GM12878 (cell line): Measurements from ENCODE around the gene CISD2. TPM values are rescaled to one million over a fixed set of nuclear protein-coding genes. Genes with fewer than 3 reads are reported as not detected.
"Not testable (repeated sequence)": the region's sequence is repeated elsewhere in the genome, so short reads cannot be mapped to it uniquely, and the experiment has no call there.

Experiments used
- ATAC-seq: fragments of 200-7000 bp; cut with Tn5 transposase; 3 replicates; pipeline ENCODE4 v1.9.1; 2020; ENCODE audit warnings: mild to moderate bottlenecking, moderate library complexity
- BruUV-seq: library from RNA; stranded (reverse); fragments of 400-500 nt; replicated peaks from 2 replicates; lab custom pipeline; 2021; lab: Mats Ljungman, UMichigan
- CTCF ChIA-PET: fragments of 300-600 bp; sonication (Branson Sonifier 250); formaldehyde crosslinking; extraction: SDS; loops from one replicate; lab custom pipeline; 2021; ENCODE audit warnings: inconsistent platforms; lab: Yijun Ruan, JAX
- POLR2A ChIA-PET: fragments of 350-600 bp; formaldehyde crosslinking; extraction: SDS; loops from one replicate; lab custom pipeline; 2021; ENCODE audit warnings: inconsistent platforms; lab: Charles Lee
- RAD21 ChIA-PET: fragments of 300-600 bp; sonication (Branson Sonifier 250); formaldehyde crosslinking; loops from one replicate; lab custom pipeline; 2023; ENCODE audit warnings: antibody characterized with exemption; ENCODE audit not compliant: unreplicated experiment; lab: Charles Lee
- SMC1A ChIA-PET: fragments of 300-600 bp; sonication (Branson Sonifier 250); formaldehyde crosslinking; loops from one replicate; lab custom pipeline; 2023; ENCODE audit not compliant: unreplicated experiment, uncharacterized antibody; lab: Charles Lee
- DNase-seq: peaks from one replicate; pipeline ENCODE4 v3.0.0-alpha.2; 2011; ENCODE audit warnings: low read depth, low spot score
- FAIRE-seq: peaks from 3 replicates; lab custom pipeline; 2011; peaks lifted over from hg19 to GRCh38; lab: Jason Lieb, UNC
- H2AFZ ChIP-seq: 2 replicates; pipeline ENCODE4 v1.6.0; 2011; ENCODE audit warnings: low read depth, low read length, control low read depth; ENCODE audit not compliant: control insufficient read depth
- H3K27ac ChIP-seq: 2 replicates; pipeline ENCODE4 v1.5.1; 2011; ENCODE audit warnings: control low read depth; ENCODE audit not compliant: control insufficient read depth, insufficient read depth
- H3K27me3 ChIP-seq, 2 experiments: replicated peaks in 1 of 2; 2 replicates each; pipeline versions ENCODE4 v1.6.0 to v1.6.1; 2011; ENCODE audit warnings: low read length in 1 of 2; ENCODE audit not compliant: control insufficient read depth in 2 of 2, insufficient read depth in 2 of 2
- H3K36me3 ChIP-seq, 2 experiments: 2 replicates each; pipeline ENCODE4 v1.5.1; 2011; ENCODE audit warnings: low read length in 1 of 2; ENCODE audit not compliant: control insufficient read depth in 2 of 2, insufficient read depth in 2 of 2
- H3K4me1 ChIP-seq: 2 replicates; pipeline ENCODE4 v1.6.1; 2011; ENCODE audit warnings: mild to moderate bottlenecking, low read length, moderate library complexity, mixed read lengths; ENCODE audit not compliant: control insufficient read depth, insufficient read depth
- H3K4me2 ChIP-seq: 2 replicates; pipeline ENCODE4 v1.6.0; 2011; ENCODE audit warnings: control low read depth; ENCODE audit not compliant: control insufficient read depth, insufficient read depth
- H3K4me3 ChIP-seq: fragments of 200-600 bp; sonication (generic); 2 replicates; pipeline ENCODE4 v1.5.1; 2016
- H3K79me2 ChIP-seq: 2 replicates; pipeline ENCODE4 v1.6.0; 2011; ENCODE audit warnings: low read length; ENCODE audit not compliant: control insufficient read depth, insufficient read depth
- H3K9ac ChIP-seq: 2 replicates; pipeline ENCODE4 v1.8.0; 2011; ENCODE audit warnings: low read length, control low read depth, mixed read lengths; ENCODE audit not compliant: control insufficient read depth, insufficient read depth
- H3K9me3 ChIP-seq: replicated peaks from 3 replicates; pipeline ENCODE4 v1.5.1; 2011; ENCODE audit warnings: mild to moderate bottlenecking, low read length; ENCODE audit not compliant: control insufficient read depth, insufficient read depth
- H4K20me1 ChIP-seq: 2 replicates; pipeline ENCODE4 v1.6.0; 2011; ENCODE audit not compliant: control insufficient read depth, insufficient read depth
- CBX5 ChIP-seq: sonication (generic); IDR thresholded peaks from 2 replicates; pipeline ENCODE4 v1.6.1; 2016; ENCODE audit warnings: low read depth, moderate library complexity, mild to moderate bottlenecking, inconsistent platforms
- WGBS: methylation state at CpG from one replicate; pipeline ENCODE4 v1.1.6; 2016; ENCODE audit warnings: low lambda C conversion rate; ENCODE audit not compliant: insufficient replicate concordance, insufficient coverage; ENCODE audit errors: missing lambda C conversion rate; 5-methylcytosine and 5-hydroxymethylcytosine counted together
- in situ Hi-C: fragments of 300-500 bp; cut with MboI; formaldehyde crosslinking; loops from 9 replicates; pipeline ENCODE4 v1.14.3; 2018; ENCODE audit warnings: mixed read lengths
- intact Hi-C: fragments of 100-400 bp; cut with micrococcal nuclease; formaldehyde crosslinking; loops from one replicate; pipeline ENCODE4 v1.14.2; 2022; ENCODE audit not compliant: unreplicated experiment
- polyA plus RNA-seq, 11 experiments: library from polyadenylated mRNA; depleted of rRNA in 4 of 11; unstranded in 6 of 11; stranded (reverse) in 5 of 11; fragments of >200 nt; fragmentation: Nextera tagmentation in 4 of 11; fragmentation: Illumina TruSeq in 1 of 11; extraction: Ambion mirVana in 4 of 11; extraction: Trizol in 1 of 11; gene quantifications; 1 replicate in 1 of 11; 2 replicates in 10 of 11; pipeline versions ENCODE4 v1.2.1 to v1.2.3, GENCODE V29; 2011 to 2016; ENCODE audit warnings: inconsistent platforms in 2 of 11, missing spikeins in 2 of 11, low read depth in 1 of 11
- total RNA-seq, 4 experiments: library from RNA; depleted of rRNA in 3 of 4; stranded (reverse); fragments of >200 nt in 3 of 4; fragmentation: Illumina TruSeq in 1 of 4; extraction: Trizol in 1 of 4; gene quantifications; 2 replicates each; pipeline versions ENCODE4 v1.2.1 to v1.2.3, GENCODE V29; 2013 to 2021

The CISD2 gene
- total and polyA plus RNA-seq, 10 of the 15 experiments (the other 5 are each of a cell fraction or from before 2014, with no cell fraction given): 29.5 to 132 (median 38.9) TPM

DNA sequence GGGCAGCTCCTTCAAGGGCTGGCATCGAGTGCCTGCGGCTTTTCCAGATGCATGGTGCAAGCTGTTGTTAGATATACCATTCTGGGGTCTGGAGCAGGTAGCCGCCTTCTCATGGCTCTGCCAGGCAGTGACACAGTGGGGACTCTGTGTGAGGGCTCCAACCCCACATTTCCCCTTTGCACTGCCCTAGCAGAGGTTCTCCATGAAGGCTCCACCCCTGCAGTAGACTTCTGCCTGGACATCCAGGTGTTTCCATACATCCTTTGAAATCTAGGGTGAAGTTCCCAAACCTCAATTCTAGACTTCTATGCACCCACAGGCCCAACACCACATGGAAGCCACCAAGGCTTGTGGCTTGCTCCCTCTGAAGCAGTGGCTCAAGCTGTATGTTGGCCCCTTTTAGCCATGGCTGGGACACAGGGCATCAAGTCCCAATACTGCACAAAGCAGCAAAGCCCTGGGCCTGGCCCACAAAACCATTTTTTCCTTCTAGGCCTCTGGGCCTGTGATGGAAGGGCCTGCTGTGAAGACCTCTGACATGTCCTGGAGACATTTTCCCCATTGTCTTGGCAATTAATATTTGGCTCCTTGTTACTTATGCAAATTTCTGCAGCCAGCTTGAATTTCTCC lies 8.8 kb downstream of the CISD2 start:
- SMC1A ChIA-PET, DNase-seq, BruUV-seq, H3K9ac ChIP-seq, in situ Hi-C loops, FAIRE-seq, ATAC-seq, H3K4me1 ChIP-seq, CTCF ChIA-PET, H3K27me3 ChIP-seq, H3K27ac ChIP-seq, RAD21 ChIA-PET, H3K4me2 ChIP-seq, H4K20me1 ChIP-seq, H2AFZ ChIP-seq, H3K4me3 ChIP-seq: not testable (repeated sequence)
- peaks cover 0 to 13% of the 10 kb centered on the region in 2 experiments; a peak in 1 of 4 replicates for H3K36me3 ChIP-seq
- intact Hi-C loops: loop anchor here (10.0 kb wide), 1 partner anchor 533 kb away; the partner anchor contains the start of gene SLC39A8
- peaks cover 28% of the 10 kb centered on the region for H3K79me2 ChIP-seq
- TF ChIP-seq CBX5: peak; percentile 67; the same call in 1 of the 2 replicates
- H3K9me3 ChIP-seq: peaks cover 22% of the 10 kb centered on the region
- POLR2A ChIA-PET: interaction anchor here (0.6 kb wide), 2 partner anchors 41 to 1642 kb away, joined by 4 to 6 read pairs; no protein-coding TSS in a partner anchor
- WGBS: 86% methylated on average over 3 of the region's 3 CpGs

DNA sequence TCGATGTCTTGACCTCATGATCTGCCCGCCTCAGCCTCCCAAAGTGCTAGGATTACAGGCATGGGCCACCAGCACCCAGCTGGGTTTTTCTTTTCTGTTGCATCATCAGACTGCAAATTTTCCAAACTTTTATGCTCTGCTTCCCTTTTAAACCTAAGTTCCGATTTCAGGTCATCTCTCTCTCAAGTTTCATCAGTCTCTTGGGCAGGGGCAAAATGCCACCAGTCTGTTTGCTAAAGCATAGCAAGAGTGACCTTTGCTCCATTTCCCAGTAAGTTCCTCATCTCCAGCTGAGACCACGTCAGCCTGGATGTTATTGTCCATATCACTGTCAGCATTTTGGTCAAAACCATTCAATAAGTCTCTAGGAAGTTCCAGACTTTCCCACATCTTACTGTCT lies 9.6 kb downstream of the CISD2 start:
- POLR2A ChIA-PET: interaction anchor here (0.6 kb wide), 1 partner anchor 40 kb away, joined by 6 read pairs; no protein-coding TSS in a partner anchor
- H3K4me2 ChIP-seq, RAD21 ChIA-PET, H4K20me1 ChIP-seq, BruUV-seq, ATAC-seq, H3K4me3 ChIP-seq, H2AFZ ChIP-seq, H3K9ac ChIP-seq, H3K27me3 ChIP-seq, H3K27ac ChIP-seq, H3K4me1 ChIP-seq, FAIRE-seq, CTCF ChIA-PET, DNase-seq, in situ Hi-C loops: not testable (repeated sequence)
- H3K79me2 ChIP-seq: peaks cover 20% of the 10 kb centered on the region
- H3K36me3 ChIP-seq: peaks cover 0 to 13% of the 10 kb centered on the region in 2 experiments; a peak in 1 of 4 replicates
- WGBS: 72% methylated on average over 4 of the region's 4 CpGs
- H3K9me3 ChIP-seq: peaks cover 22% of the 10 kb centered on the region
- SMC1A ChIA-PET: interaction anchor here (0.5 kb wide), 1 partner anchor 166 kb away, joined by 3 read pairs; no protein-coding TSS in a partner anchor
- intact Hi-C loops: loop anchor here (10.0 kb wide), 1 partner anchor 534 kb away; the partner anchor contains the start of gene SLC39A8
